Mesothelial cell of epicardium (in vitro differentiated cells): ENCODE results near the gene RNF26. TPM values are rescaled to one million over a fixed set of nuclear protein-coding genes. Genes with fewer than 3 reads are reported as not detected.

Experiments used
- DNase-seq, 2 experiments: peaks; one replicate each; pipeline ENCODE4 v3.0.0; 2021; ENCODE audit warnings: low spot score in 2 of 2; ENCODE audit not compliant: unreplicated experiment in 2 of 2
- H3K27ac Mint-ChIP-seq: 2 replicates; pipeline ENCODE4 v1.8.0; 2021; ENCODE audit warnings: mixed read lengths
- H3K27me3 Mint-ChIP-seq: 2 replicates; pipeline ENCODE4 v1.8.0; 2021; ENCODE audit warnings: low read depth, mixed read lengths
- H3K36me3 Mint-ChIP-seq: 2 replicates; pipeline ENCODE4 v1.8.0; 2021; ENCODE audit warnings: mixed read lengths
- H3K4me1 Mint-ChIP-seq: 2 replicates; pipeline ENCODE4 v1.8.0; 2021; ENCODE audit warnings: mixed read lengths
- H3K4me3 Mint-ChIP-seq: 2 replicates; pipeline ENCODE4 v1.8.0; 2021; ENCODE audit warnings: mild to moderate bottlenecking, moderate library complexity, mixed read lengths
- H3K9me3 Mint-ChIP-seq: 2 replicates; pipeline ENCODE4 v1.8.0; 2021; ENCODE audit warnings: mixed read lengths
- total RNA-seq: library from RNA; stranded (reverse); gene quantifications from 3 replicates; pipeline ENCODE4 v1.2.1, GENCODE V29; 2021
- TF ChIP-seq, protein P1 (sequence below): fragments of 200-600 bp; sonication (generic); IDR thresholded peaks from one replicate; pipeline ENCODE4 v1.5.0; 2021; ENCODE audit warnings: antibody characterized with exemption; ENCODE audit not compliant: unreplicated experiment

Gene RNF26
- total RNA-seq, result 36.1 to 37.1 TPM (median 36.2 TPM) in 3 replicates

- Mint-ChIP-seq H3K27me3 (peaks cover 12% of the 10 kb centered on the region), H3K9me3 (no peaks in the 10 kb centered on the region), H3K36me3 (peaks cover 5% of the 10 kb centered on the region), H3K27ac (peak within 1 kb of the TSS; percentile 100), H3K4me1 (peaks cover 44% of the 10 kb centered on the region), H3K4me3 (peak within 1 kb of the TSS; percentile 99)
- DNase-seq, result peak; percentile 88 to 93
- TF ChIP-seq, protein P1, sequence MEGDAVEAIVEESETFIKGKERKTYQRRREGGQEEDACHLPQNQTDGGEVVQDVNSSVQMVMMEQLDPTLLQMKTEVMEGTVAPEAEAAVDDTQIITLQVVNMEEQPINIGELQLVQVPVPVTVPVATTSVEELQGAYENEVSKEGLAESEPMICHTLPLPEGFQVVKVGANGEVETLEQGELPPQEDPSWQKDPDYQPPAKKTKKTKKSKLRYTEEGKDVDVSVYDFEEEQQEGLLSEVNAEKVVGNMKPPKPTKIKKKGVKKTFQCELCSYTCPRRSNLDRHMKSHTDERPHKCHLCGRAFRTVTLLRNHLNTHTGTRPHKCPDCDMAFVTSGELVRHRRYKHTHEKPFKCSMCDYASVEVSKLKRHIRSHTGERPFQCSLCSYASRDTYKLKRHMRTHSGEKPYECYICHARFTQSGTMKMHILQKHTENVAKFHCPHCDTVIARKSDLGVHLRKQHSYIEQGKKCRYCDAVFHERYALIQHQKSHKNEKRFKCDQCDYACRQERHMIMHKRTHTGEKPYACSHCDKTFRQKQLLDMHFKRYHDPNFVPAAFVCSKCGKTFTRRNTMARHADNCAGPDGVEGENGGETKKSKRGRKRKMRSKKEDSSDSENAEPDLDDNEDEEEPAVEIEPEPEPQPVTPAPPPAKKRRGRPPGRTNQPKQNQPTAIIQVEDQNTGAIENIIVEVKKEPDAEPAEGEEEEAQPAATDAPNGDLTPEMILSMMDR, result no peak
Observed at GRCh38 chr11:119334174-119334930, at the start of gene RNF26. TSS of gene RNF26 (plus strand) at chr11:119334527. CDS start at chr11:119335123, 596 bp downstream.

GRCh38 chr11:119285431-119285830, 48.9 kb upstream of the RNF26 start:
- no peak for DNase-seq
- Mint-ChIP-seq H3K27ac (no peak overlapping the region), H3K36me3 (peaks cover 26% of the 10 kb centered on the region), H3K9me3 (no peaks in the 10 kb centered on the region), H3K4me1 (peaks cover 2% of the 10 kb centered on the region), H3K4me3 (no peak overlapping the region), H3K27me3 (no peaks in the 10 kb centered on the region)
- TF ChIP-seq, protein P1, result no peak

DNA sequence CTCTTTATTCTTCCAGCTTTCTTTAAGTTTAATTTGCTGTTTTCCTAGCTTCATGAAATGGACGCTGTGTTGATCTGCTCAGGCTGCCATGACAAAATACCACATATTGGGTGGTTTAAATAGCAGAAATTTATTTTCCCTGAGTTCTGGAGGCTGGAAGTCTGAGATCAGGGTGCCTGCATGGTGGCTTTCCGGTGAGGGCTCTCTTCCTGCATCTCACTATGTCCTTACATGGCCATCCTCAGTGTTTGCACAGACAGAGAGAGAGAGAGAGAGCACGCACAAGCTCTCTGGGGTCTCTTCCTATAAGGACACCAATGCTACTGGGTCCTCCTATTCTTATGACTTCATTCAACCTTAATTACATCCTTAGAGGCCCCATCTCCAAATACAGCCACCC, 46.1 kb upstream of the RNF26 start:
- TF ChIP-seq, protein P1, result no peak
- Mint-ChIP-seq H3K36me3 (peaks cover 42% of the 10 kb centered on the region), H3K27me3 (no peaks in the 10 kb centered on the region), H3K27ac (no peak overlapping the region), H3K4me1 (no peaks in the 10 kb centered on the region), H3K4me3 (no peak overlapping the region), H3K9me3 (no peaks in the 10 kb centered on the region)
- DNase-seq, result no peak

GRCh38 chr11:119290894-119291497, 43.3 kb upstream of the RNF26 start:
- DNase-seq, result no peak
- H3K4me3 Mint-ChIP-seq, result no peak overlapping the region
- H3K9me3 Mint-ChIP-seq, result no peaks in the 10 kb centered on the region
- TF ChIP-seq, protein P1, result no peak
- no peak overlapping the region for H3K27ac Mint-ChIP-seq
- peaks cover 34% of the 10 kb centered on the region for H3K36me3 Mint-ChIP-seq
- H3K27me3 Mint-ChIP-seq, result no peaks in the 10 kb centered on the region
- H3K4me1 Mint-ChIP-seq, result peaks cover under 1% of the 10 kb centered on the region

- H3K9me3 Mint-ChIP-seq, result no peaks in the 10 kb centered on the region
- H3K4me3 Mint-ChIP-seq, result no peak overlapping the region
- TF ChIP-seq, protein P1, result no peak
- H3K4me1 Mint-ChIP-seq, result peaks cover 18% of the 10 kb centered on the region
- H3K27ac Mint-ChIP-seq, result no peak overlapping the region
- H3K27me3 Mint-ChIP-seq, result no peaks in the 10 kb centered on the region
- peaks cover 34% of the 10 kb centered on the region for H3K36me3 Mint-ChIP-seq
- no peak for DNase-seq
Observed at GRCh38 chr11:119293461-119293860, 40.9 kb upstream of the RNF26 start.
